Lower leg skin (tissue), 4 donors: ENCODE measurements around the gene LRRC55. TPM values are rescaled to one million over a fixed set of nuclear protein-coding genes. Genes with fewer than 3 reads are reported as not detected.

Experiments
- DNase-seq, 2 donors: peaks; one replicate each; pipeline ENCODE4 v3.0.0-alpha.2; 2019; ENCODE audit warnings: low spot score in 2 of 2
- H3K4me3 ChIP-seq: fragments of 200-600 bp; sonication (generic); 2 replicates; pipeline ENCODE4 v1.5.1; 2017; ENCODE audit warnings: mild to moderate bottlenecking, low read depth; ENCODE audit not compliant: poor library complexity, severe bottlenecking
- POLR2A ChIP-seq, 2 donors: fragments of 450-650 bp; IDR thresholded peaks; one replicate each; pipeline ENCODE4 v1.6.1; 2016 to 2017; ENCODE audit warnings: antibody characterized with exemption in 2 of 2, mild to moderate bottlenecking in 1 of 2, moderate library complexity in 1 of 2
- WGBS, 2 donors: methylation state at CpG; one replicate each; pipeline ENCODE4 v1.1.5; 2018; 5-methylcytosine and 5-hydroxymethylcytosine counted together
- intact Hi-C: fragments of 100-400 bp; cut with DNase I; formaldehyde crosslinking; loops from one replicate; pipeline ENCODE4 v1.15.0; 2023; ENCODE audit warnings: low total_unique reads
- total RNA-seq, 4 donors: library from RNA; depleted of rRNA; stranded (reverse); fragments of >200 nt; gene quantifications; one replicate each; pipeline ENCODE4 v1.1.0, GENCODE V29; 2016
- TF ChIP-seq, protein P1 (sequence below), 3 donors: fragments of 450-650 bp; IDR thresholded peaks; one replicate each; pipeline ENCODE4 v1.5.1; 2016; ENCODE audit warnings: antibody characterized with exemption in 3 of 3, mild to moderate bottlenecking in 3 of 3, moderate library complexity in 2 of 3

Gene LRRC55
- total RNA-seq, 4 donors from 2014 or later = 0.08 to 0.15 TPM; not detected in 2

DNA sequence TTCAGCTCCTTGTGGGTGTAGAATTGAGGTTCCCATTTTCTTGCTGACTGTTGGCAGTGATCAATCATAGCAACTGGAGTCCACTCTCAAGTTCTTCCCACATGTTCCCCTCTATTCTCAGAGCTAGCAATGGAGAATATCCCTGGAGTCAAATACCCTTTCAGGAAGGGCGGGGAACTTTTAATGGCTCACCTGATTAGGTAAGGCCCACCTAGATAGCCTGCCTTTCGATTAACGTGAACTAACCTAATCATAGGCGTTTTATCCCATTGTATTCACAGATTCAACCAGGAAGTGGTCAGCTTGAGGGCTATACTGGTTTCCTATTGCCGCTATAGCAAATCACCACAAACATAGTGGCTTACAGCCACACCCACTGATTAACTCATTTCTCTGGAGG lies 7.1 kb upstream of the LRRC55 start:
- DNase-seq = no peak
- TF ChIP-seq, protein P1, sequence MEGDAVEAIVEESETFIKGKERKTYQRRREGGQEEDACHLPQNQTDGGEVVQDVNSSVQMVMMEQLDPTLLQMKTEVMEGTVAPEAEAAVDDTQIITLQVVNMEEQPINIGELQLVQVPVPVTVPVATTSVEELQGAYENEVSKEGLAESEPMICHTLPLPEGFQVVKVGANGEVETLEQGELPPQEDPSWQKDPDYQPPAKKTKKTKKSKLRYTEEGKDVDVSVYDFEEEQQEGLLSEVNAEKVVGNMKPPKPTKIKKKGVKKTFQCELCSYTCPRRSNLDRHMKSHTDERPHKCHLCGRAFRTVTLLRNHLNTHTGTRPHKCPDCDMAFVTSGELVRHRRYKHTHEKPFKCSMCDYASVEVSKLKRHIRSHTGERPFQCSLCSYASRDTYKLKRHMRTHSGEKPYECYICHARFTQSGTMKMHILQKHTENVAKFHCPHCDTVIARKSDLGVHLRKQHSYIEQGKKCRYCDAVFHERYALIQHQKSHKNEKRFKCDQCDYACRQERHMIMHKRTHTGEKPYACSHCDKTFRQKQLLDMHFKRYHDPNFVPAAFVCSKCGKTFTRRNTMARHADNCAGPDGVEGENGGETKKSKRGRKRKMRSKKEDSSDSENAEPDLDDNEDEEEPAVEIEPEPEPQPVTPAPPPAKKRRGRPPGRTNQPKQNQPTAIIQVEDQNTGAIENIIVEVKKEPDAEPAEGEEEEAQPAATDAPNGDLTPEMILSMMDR (IDR thresholded peaks at IDR 0.05) = no peak
- no peak for TF ChIP-seq POLR2A (IDR thresholded peaks at IDR 0.05)
- 87 to 91% methylated on average over 5 of the region's 5 CpGs for WGBS, 2 donors
- intact Hi-C loops = no loop called here
- no peak overlapping the region for H3K4me3 ChIP-seq

DNA sequence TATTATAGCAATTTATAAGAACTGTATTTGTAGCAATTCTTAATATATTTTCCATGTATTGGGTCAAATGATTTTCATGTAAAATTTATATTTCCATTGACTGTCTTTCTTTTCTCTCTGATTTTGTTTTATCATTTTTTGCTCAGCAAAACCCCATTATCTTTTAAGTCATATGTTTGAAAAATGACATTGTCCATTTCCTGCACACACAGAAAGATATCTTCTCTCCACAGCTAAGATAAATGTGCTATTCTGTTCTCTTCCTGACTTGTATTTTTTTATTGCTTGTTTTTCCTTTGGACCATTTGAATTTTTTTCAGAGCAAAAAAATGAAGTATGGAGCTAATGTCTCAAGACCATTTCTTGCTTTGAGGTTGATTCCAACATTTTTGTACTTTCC lies 6.3 kb upstream of the LRRC55 start:
- no peak for DNase-seq
- TF ChIP-seq, protein P1 (IDR thresholded peaks at IDR 0.05) = no peak
- intact Hi-C loops = no loop called here
- no peak overlapping the region for H3K4me3 ChIP-seq

DNA sequence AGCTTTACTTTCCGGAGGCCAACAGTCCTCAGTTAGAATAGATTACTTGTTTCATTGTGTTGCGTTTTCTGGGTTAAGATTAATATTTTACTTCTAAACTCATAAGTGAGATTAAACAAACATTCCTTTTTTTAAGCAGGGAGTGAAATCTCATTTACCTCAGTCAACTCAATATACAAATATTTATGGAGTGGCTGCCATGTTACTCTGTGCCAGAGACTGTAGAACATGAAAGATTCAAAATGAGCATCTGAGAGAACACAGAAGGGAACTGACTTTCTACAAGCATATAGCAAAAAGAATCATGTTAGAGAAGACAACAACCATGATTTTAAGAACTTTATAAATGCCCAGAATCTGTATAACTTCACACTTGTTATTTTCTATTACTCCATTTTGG lies 3.4 kb upstream of the LRRC55 start:
- no peak overlapping the region for H3K4me3 ChIP-seq
- no peak for DNase-seq
- intact Hi-C loops = no loop called here
- TF ChIP-seq POLR2A (IDR thresholded peaks at IDR 0.05) = no peak
- TF ChIP-seq, protein P1 (IDR thresholded peaks at IDR 0.05) = no peak
- 48 to 49% methylated on average over 2 of the region's 2 CpGs for WGBS, 2 donors

DNA sequence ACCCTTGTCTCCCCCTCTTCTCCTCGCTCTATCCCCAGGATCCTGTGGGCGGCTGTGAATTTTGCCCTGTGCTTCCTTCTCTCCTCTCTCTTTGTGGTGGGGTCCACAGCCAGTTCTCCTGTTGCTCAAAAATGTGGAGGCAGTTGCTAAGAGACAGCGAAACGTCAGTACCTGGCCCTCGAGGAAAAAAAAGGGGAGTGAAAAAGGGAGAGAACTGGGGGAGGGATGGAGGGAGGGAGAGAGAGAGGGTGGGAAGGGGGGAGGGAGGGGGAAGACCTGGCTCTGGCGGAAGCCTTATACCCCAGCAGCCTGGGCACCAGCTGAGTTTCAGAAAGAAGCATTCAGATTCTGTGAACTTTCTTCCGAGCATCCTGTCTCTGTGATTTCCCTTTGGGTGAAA lies 2.1 kb upstream of the LRRC55 start:
- no peak overlapping the region for H3K4me3 ChIP-seq
- no peak for DNase-seq
- 56 to 64% methylated on average over 7 of the region's 7 CpGs for WGBS, 2 donors
- no peak for TF ChIP-seq POLR2A (IDR thresholded peaks at IDR 0.05)
- TF ChIP-seq, protein P1 (IDR thresholded peaks at IDR 0.05) = no peak
- intact Hi-C loops = no loop called here

DNA sequence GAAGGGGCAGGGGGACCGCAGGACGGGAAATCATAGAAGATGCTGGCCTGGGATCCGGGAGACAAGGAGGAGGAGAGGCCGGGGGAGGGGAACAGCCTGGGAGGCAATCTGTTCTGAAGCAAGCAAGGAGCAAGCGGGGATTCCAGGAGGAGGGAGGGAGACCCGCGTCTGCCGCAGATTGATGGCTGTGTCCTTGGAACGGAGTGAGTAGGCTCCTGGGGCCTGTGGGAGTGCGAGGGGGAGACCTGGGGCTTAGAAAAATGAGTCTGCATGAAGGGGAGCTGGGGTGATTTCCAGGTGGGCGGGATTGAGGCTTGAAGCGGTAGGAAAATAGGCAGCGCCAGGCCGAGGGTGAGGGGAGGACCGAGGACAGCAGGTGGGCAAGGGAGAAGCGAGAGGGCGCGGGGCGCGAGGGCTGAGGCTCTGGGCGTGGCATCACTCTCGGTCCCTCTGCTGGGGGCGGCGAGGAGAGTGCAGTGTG lies 1.6 kb upstream of the LRRC55 start:
- WGBS, 2 donors = 21 to 23% methylated on average over 24 of the region's 24 CpGs
- no peak for DNase-seq
- intact Hi-C loops = no loop called here
- TF ChIP-seq, protein P1 (IDR thresholded peaks at IDR 0.05) = no peak
- TF ChIP-seq POLR2A (IDR thresholded peaks at IDR 0.05) = no peak
- H3K4me3 ChIP-seq = no peak overlapping the region

DNA sequence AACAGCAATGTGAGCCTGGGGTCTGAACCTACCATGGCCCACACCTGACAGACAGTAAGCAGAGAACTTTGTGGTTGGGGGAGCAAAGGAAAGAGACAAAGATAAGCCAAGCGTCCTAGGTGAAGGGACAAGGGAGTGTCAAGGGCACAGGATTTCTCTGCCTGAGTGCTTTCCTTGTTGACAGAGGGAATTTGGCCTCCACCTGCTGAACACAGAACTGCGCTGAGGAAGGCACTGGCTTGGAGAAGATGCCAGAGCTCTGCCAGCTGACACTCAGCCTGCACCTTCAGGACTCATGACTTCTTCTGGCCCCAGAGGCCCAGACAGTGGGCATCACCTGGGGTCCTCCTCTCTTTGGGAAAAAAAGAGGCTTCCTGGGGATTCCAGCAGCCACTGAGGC lies 789 bp upstream of the LRRC55 start:
- H3K4me3 ChIP-seq = no peak overlapping the region
- intact Hi-C loops = no loop called here
- 40 to 41% methylated on average over 2 of the region's 2 CpGs for WGBS, 2 donors
- TF ChIP-seq, protein P1 (IDR thresholded peaks at IDR 0.05) = no peak
- no peak for TF ChIP-seq POLR2A (IDR thresholded peaks at IDR 0.05)
- DNase-seq = no peak
